ENCODE measurements around the gene FMNL1. TPM values are rescaled to one million over a fixed set of nuclear protein-coding genes. Genes with fewer than 3 reads are reported as not detected.
"Not testable (repeated sequence)": the region's sequence is repeated elsewhere in the genome, so short reads cannot be mapped to it uniquely, and the experiment has no call there.

Gene FMNL1
- total and polyA plus RNA-seq, 7 donors: 8.9 to 35.5 (median 11.0) TPM

DNA sequence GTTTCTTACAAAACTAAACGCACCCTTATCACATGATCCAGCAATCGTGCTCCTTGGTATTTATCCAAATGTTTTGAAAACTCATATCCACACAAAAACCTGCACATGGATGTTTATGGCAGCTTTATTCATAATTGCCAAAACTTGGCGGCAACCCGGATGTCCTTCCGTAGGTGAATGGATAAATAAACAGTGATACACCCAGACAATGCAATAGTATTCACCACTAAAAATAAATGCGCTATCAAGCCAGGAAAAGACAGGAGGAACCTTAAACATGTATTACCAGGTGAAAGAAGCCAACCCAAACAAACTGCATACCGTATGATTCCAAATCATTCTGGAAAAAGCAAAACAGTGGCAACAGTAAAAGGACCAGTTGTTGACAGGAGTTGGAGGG lies 30.2 kb downstream of the FMNL1 start:
- H3K27ac ChIP-seq: no peak overlapping the region
- H3K4me1 ChIP-seq: peaks cover 0 to 14% (median 12%) of the 10 kb centered on the region in 4 donors
- WGBS, 2 donors: 21 to 72% methylated on average over 7 of the region's 7 CpGs
- intact Hi-C loops (cut with DNase I): no loop called here
- H3K9me3 ChIP-seq: no peaks in the 10 kb centered on the region
- no peaks in the 10 kb centered on the region for H3K36me3 ChIP-seq
- H3K4me3 ChIP-seq: no peak overlapping the region
- DNase-seq: no peak
- H3K27me3 ChIP-seq: no peaks in the 10 kb centered on the region
- TF ChIP-seq POLR2AphosphoS5 (IDR thresholded peaks at IDR 0.05): no peak
- no peak for TF ChIP-seq POLR2A (IDR thresholded peaks at IDR 0.05)
- no peak for TF ChIP-seq EP300 (IDR thresholded peaks at IDR 0.05)
- TF ChIP-seq, protein P1, sequence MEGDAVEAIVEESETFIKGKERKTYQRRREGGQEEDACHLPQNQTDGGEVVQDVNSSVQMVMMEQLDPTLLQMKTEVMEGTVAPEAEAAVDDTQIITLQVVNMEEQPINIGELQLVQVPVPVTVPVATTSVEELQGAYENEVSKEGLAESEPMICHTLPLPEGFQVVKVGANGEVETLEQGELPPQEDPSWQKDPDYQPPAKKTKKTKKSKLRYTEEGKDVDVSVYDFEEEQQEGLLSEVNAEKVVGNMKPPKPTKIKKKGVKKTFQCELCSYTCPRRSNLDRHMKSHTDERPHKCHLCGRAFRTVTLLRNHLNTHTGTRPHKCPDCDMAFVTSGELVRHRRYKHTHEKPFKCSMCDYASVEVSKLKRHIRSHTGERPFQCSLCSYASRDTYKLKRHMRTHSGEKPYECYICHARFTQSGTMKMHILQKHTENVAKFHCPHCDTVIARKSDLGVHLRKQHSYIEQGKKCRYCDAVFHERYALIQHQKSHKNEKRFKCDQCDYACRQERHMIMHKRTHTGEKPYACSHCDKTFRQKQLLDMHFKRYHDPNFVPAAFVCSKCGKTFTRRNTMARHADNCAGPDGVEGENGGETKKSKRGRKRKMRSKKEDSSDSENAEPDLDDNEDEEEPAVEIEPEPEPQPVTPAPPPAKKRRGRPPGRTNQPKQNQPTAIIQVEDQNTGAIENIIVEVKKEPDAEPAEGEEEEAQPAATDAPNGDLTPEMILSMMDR (IDR thresholded peaks at IDR 0.05): no peak

GRCh38 chr17:45253237-45253636 lies 31.6 kb downstream of the FMNL1 start:
- H3K36me3 ChIP-seq, H3K27ac ChIP-seq: not testable (repeated sequence)

DNA sequence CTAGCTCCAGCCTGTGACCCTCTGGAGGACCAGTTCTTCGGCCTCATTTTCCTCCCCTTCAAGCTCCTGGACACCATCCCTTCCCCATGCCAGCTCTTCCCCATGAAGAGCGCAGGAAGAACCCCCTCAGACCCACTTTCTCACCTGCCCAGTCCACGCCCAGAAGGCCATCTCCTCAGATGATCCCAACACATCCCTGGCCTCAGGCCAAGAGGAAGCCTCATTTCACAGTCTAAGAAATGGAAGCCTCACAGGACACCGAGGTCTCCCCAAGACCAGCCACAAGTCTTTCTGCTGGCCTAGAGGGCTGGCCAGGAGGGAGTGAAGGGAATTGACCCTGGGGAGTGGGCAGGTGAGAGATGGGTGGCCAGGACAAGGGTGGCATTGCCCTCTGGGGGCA lies 32.2 kb downstream of the FMNL1 start:
- TF ChIP-seq, protein P1 (IDR thresholded peaks at IDR 0.05): no peak
- TF ChIP-seq POLR2A (IDR thresholded peaks at IDR 0.05): no peak
- TF ChIP-seq EP300 (IDR thresholded peaks at IDR 0.05): no peak
- TF ChIP-seq POLR2AphosphoS5 (IDR thresholded peaks at IDR 0.05): no peak
- Histone ChIP-seq H3K36me3 (no peaks in the 10 kb centered on the region), H3K4me1 (no peaks in the 10 kb centered on the region), H3K27me3 (no peaks in the 10 kb centered on the region), H3K27ac (no peak overlapping the region), H3K4me3 (no peak overlapping the region), H3K9me3 (no peaks in the 10 kb centered on the region)
- DNase-seq: no peak
- WGBS, 2 donors: 89% methylated on average over 4 of the region's 4 CpGs
- intact Hi-C loops (cut with DNase I): no loop called here

More at GRCh38 chr17:45253237-45253636, 31.6 kb downstream of the FMNL1 start:
- H3K4me3 ChIP-seq; H3K4me1 ChIP-seq; H3K27me3 ChIP-seq; DNase-seq; intact Hi-C loops (cut with DNase I); H3K9me3 ChIP-seq: not testable (repeated sequence)
- 89 to 94% methylated on average over 7 of the region's 7 CpGs for WGBS, 2 donors

DNA sequence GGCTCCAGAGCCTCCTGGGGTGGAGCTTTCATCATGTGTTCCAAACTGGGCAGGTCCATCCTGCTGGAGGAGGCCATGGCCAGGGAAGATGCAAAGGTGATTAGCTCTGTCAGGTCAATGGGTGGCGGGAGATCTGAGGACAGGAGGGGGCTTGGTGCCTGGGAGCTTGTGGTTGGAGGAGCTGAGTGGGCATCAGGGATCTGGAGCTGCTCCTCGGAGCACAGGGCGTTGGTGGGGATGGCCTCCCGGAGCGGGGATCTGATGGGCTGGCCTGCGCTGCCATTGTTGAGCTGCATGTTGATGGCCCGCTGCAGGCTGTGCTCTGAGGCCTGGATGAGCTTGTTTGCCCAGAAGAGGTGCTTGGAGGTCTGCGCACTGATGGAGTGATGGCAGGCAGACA lies 33.7 kb downstream of the FMNL1 start:
- TF ChIP-seq POLR2AphosphoS5 (IDR thresholded peaks at IDR 0.05): no peak
- TF ChIP-seq, protein P1 (IDR thresholded peaks at IDR 0.05): no peak
- H3K4me3 ChIP-seq: no peak overlapping the region
- no peaks in the 10 kb centered on the region for H3K36me3 ChIP-seq
- DNase-seq: no peak
- WGBS, 2 donors: 97 to 98% methylated on average over 8 of the region's 8 CpGs
- H3K27me3 ChIP-seq: no peaks in the 10 kb centered on the region
- no peak overlapping the region for H3K27ac ChIP-seq
- no peaks in the 10 kb centered on the region for H3K9me3 ChIP-seq
- intact Hi-C loops (cut with DNase I): no loop called here
- H3K4me1 ChIP-seq: no peaks in the 10 kb centered on the region

DNA sequence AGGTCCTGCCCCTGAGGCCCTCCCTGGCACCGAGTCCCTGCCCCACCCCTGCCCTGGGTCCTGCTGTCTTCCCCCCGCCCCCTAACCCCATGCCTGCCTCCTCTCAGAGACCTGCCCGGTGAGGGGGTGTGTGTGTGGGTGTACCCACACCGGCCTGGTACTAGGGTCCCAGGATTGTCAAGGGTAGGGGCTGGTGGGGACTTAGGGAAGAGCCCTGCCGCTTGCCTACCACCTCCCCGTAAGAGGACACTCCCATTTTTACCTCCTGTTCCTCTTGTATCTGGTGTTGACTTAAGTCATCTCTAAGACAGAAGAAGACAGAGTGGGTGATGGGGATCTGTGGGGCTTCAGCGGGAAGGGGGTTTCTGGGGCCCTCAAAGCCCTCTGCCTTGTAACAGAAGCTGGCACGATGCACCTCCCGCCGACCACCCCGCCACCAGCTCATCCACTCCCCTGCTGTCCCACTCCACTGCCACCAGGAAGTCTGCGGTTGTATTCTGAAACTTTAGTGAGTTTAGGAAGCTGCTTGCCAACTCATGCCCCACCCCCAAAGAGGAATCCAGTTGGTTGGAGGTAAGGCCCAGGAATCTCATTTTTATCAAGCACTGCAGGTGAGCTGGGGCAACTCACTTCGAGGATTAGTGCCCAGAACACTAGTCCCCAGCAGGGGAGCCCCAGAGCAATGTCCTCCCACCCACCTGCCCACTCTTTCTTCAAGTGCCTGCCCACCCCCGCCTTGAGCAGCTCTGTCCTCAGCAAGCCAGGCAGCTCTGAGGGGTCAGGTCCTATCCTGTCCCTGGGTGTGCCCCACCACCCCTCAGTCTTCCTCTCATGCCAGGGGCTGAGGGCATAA lies 34.7 kb downstream of the FMNL1 start:
- intact Hi-C loops (cut with DNase I): no loop called here
- Histone ChIP-seq H3K9me3 (no peaks in the 10 kb centered on the region), H3K4me1 (peaks cover 0 to under 1% (median 0%) of the 10 kb centered on the region in 4 donors), H3K27me3 (no peaks in the 10 kb centered on the region), H3K36me3 (no peaks in the 10 kb centered on the region), H3K27ac (no peak overlapping the region), H3K4me3 (no peak overlapping the region)
- no peak for DNase-seq
- no peak for TF ChIP-seq EP300 (IDR thresholded peaks at IDR 0.05)
- TF ChIP-seq POLR2A (IDR thresholded peaks at IDR 0.05): no peak
- 62 to 76% methylated on average over 14 of the region's 14 CpGs for WGBS, 2 donors

DNA sequence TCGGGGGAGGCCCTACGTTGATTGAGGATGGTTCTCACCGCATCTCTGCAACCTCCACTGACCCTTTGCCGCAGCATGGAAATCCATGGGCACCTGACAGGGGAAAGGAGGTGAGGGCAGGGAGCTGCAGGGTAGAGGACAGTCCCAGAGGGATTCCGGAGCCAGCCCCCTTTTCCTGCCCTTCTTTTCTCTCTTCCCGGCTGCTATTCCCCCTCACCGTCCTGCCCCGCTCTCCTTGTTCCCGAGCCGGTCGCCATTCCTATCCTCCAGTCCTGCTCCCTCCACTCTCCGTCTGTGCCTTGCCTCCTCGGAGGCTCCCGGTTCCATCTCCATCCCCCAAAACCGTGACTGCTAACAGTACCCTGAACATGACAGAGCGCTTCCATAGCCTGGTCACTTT lies 35.4 kb downstream of the FMNL1 start:
- Histone ChIP-seq H3K4me3 (no peak overlapping the region), H3K27ac (no peak overlapping the region), H3K4me1 (peaks cover 0 to 7% (median under 1%) of the 10 kb centered on the region in 4 donors), H3K9me3 (no peaks in the 10 kb centered on the region), H3K36me3 (no peaks in the 10 kb centered on the region), H3K27me3 (no peaks in the 10 kb centered on the region)
- WGBS, 2 donors: 89 to 91% methylated on average over 16 of the region's 16 CpGs
- no peak for DNase-seq
- intact Hi-C loops (cut with DNase I): no loop called here
- no peak for TF ChIP-seq POLR2AphosphoS5 (IDR thresholded peaks at IDR 0.05)
- TF ChIP-seq, protein P1 (IDR thresholded peaks at IDR 0.05): no peak
- no peak for TF ChIP-seq EP300 (IDR thresholded peaks at IDR 0.05)
- no peak for TF ChIP-seq POLR2A (IDR thresholded peaks at IDR 0.05)
